Measurements from ENCODE around the gene ASB8. TPM values are rescaled to one million over a fixed set of nuclear protein-coding genes. Genes with fewer than 3 reads are reported as not detected.

Gene ASB8
- total and polyA plus RNA-seq, 9 of the 15 experiments (the other 6 are each of a cell fraction or from before 2014, with no cell fraction given), result 13.3 to 29.0 (median 19.6) TPM

GRCh38 chr12:48179466-48179865, 22.2 kb upstream of the ASB8 start:
- no peak for TF ChIP-seq GABPB1 (CRISPR knock-in tag; IDR thresholded peaks at IDR 0.05)
- TF ChIP-seq PHF8 (IDR thresholded peaks at IDR 0.05; ENCODE audit: borderline replicate concordance, low read length), result no peak
- TF ChIP-seq NR2C1 (IDR thresholded peaks at IDR 0.05), result no peak
- no peak for TF ChIP-seq NR2C1 (tag; IDR thresholded peaks at IDR 0.05)
- TF ChIP-seq ZNF277 (CRISPR knock-in tag; IDR thresholded peaks at IDR 0.05; ENCODE audit: borderline replicate concordance), result no peak
- TF ChIP-seq NFRKB (IDR thresholded peaks at IDR 0.05; ENCODE audit: low read depth), result no peak
- no peak for TF ChIP-seq ATF7 (IDR thresholded peaks at IDR 0.05)
- no peak for TF ChIP-seq ATF1 (CRISPR knock-in tag; IDR thresholded peaks at IDR 0.05)
- no peak for TF ChIP-seq ATF1 (tag; IDR thresholded peaks at IDR 0.05)
- TF ChIP-seq NRF1 (conservative IDR thresholded peaks at IDR 0.05 in 1 of 2, IDR thresholded peaks at IDR 0.05 in 1 of 2), result no peak
- TF ChIP-seq ZNF408 (CRISPR knock-in tag; IDR thresholded peaks at IDR 0.05; ENCODE audit: low read depth), result no peak
- no peak for TF ChIP-seq HNRNPL (IDR thresholded peaks at IDR 0.05; ENCODE audit: low read depth, low read length)
- in situ Hi-C loops (cut with MboI), result loop anchor here (5.0 kb wide), 1 partner anchor 467 kb away; no protein-coding TSS in a partner anchor

More at GRCh38 chr12:48179466-48179865, 22.2 kb upstream of the ASB8 start:
- Histone ChIP-seq H2AFZ (ENCODE audit: low read depth, low read length) (no peak overlapping the region), H4K20me1 (replicated peaks; ENCODE audit: control insufficient read depth, insufficient read depth, low read length) (no peaks in the 10 kb centered on the region), H3K4me1 (replicated peaks in 1 of 2; ENCODE audit: control insufficient read depth in 2 of 2, insufficient read depth in 2 of 2, low read length in 2 of 2) (peaks cover 15 to 23% of the 10 kb centered on the region in 2 experiments), H3K4me3 (no peak overlapping the region), H3K9me3 (replicated peaks; ENCODE audit: control insufficient read depth, insufficient read depth, low read depth, low read length) (no peaks in the 10 kb centered on the region), H3K36me3 (ENCODE audit: control insufficient read depth, insufficient read depth, low read length) (no peaks in the 10 kb centered on the region), H3K9ac (ENCODE audit: insufficient read depth in 1 of 2, low read depth in 2 of 2, low read length in 2 of 2) (no peak overlapping the region), H3K9me1 (ENCODE audit: control insufficient read depth, insufficient read depth, low read length) (no peaks in the 10 kb centered on the region), H3K4me2 (ENCODE audit: insufficient read depth, low read length) (no peak overlapping the region), H3K27ac (ENCODE audit: extremely low read depth, low read depth, low read length) (no peak overlapping the region), H3K27me3 (ENCODE audit: control insufficient read depth in 2 of 2, insufficient read depth in 2 of 2, low read length in 2 of 2) (peaks cover under 1 to 15% of the 10 kb centered on the region in 2 experiments; a peak in 4 of 5 replicates), H3K79me2 (ENCODE audit: control insufficient read depth, insufficient read depth, low read length) (no peaks in the 10 kb centered on the region)
- no peak for FAIRE-seq
- no peak for ATAC-seq
- CTCF ChIA-PET (ENCODE audit: low intra/inter-chr PET ratio), result no interaction called here
- DNase-seq (ENCODE audit: extremely low read depth in 1 of 4, low spot score in 3 of 4), result no peak
- POLR2A ChIA-PET, result interaction anchor here (0.8 to 1.7 kb wide), 3 partner anchors 9 to 19 kb away, joined by 3 to 4 read pairs (median 4); no protein-coding TSS in a partner anchor
- 56% methylated on average over 1 of the region's 1 CpG for WGBS (ENCODE audit: insufficient coverage, low coverage, missing lambda C conversion rate)
- intact Hi-C loops (cut with micrococcal nuclease), result no loop called here
- no TSS peak for BruUV-seq (replicated peaks)
